ENCODE measurements around the gene CREB5.

- TF ChIP-seq CTCF (IDR thresholded peaks at IDR 0.05) = no peak
- TF ChIP-seq POLR2A (IDR thresholded peaks at IDR 0.05) = no peak
Measured at GRCh38 chr7:28550580-28551186, 138.4 kb downstream of the CREB5 start.
